ENCODE data around the gene ERAP2.

GRCh38 chr5:96928931-96929708 is 52.8 kb downstream of the ERAP2 start:
- TF ChIP-seq POLR2A (IDR thresholded peaks at IDR 0.05; ENCODE audit: low read length) (no peak), GATA1 (IDR thresholded peaks at IDR 0.05; ENCODE audit: low read depth, low read length) (no peak)
